ENCODE results near the gene NRIP2. TPM values are rescaled to one million over a fixed set of nuclear protein-coding genes. Genes with fewer than 3 reads are reported as not detected.
A peak's percentile ranks its signal among the peaks of the same experiment; 100 is the strongest.
"Not testable (repeated sequence)": the region's sequence is repeated elsewhere in the genome, so short reads cannot be mapped to it uniquely, and the experiment has no call there.

NRIP2 gene
- total RNA-seq, 1 experiment from 2014 or later, result 0.15 TPM

- Histone ChIP-seq H2BK20ac (ENCODE audit: low read depth, low read length, poor library complexity, severe bottlenecking) (no peak overlapping the region), H3K4me2 (ENCODE audit: insufficient read depth, insufficient read length, low read length) (peak overlapping the region; percentile 79)
- H3K4me1 Mint-ChIP-seq, result peaks cover 22 to 25% of the 10 kb centered on the region in 2 experiments
Observed at GRCh38 chr12:2876431-2877046, 41.7 kb upstream of the NRIP2 start.

DNA sequence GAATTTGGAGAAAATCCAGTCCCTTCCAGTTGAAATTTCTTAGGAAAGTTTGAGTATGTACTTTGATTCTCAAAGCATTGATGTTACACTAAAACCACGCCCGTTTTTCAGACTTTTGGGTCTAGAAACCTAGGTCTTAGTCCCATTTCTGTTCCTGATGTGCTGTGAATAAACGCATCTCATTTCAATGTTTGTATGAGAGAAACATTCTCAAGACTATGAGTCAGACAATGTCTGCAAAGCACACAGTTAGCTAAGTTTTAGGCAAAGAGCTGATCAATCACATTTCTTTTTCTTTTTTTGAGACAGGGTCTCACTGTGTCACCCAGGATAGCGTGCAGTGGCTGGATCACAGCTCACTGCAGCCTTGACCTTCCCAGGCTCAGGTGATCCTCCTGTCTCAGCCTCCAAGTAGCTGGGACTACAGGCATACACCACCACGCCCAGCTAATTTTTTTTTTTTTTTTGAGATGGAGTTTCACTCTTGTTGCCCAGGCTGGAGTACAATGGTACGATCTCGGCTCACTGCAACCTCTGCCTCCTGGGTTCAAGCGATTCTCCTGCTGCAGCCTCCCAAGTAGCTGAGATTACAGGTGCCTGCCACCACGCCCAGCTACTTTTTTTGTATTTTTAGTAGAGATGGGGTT, 34.3 kb upstream of the NRIP2 start:
- H4K5ac ChIP-seq (ENCODE audit: insufficient read length, low read depth, low read length); H2BK20ac ChIP-seq (ENCODE audit: low read depth, low read length, poor library complexity, severe bottlenecking); H3K23me2 ChIP-seq (ENCODE audit: insufficient read length, low read depth, low read length, poor library complexity, severe bottlenecking); H3K4me2 ChIP-seq (ENCODE audit: insufficient read depth, insufficient read length, low read length); H3K9me3 Mint-ChIP-seq; H2BK5ac ChIP-seq (ENCODE audit: insufficient read length, low read length); H3K27me3 ChIP-seq (ENCODE audit: insufficient read depth, low read length); H2AFZ ChIP-seq (ENCODE audit: low read length); H3K27ac Mint-ChIP-seq; DNase-seq; H3K4ac ChIP-seq (ENCODE audit: low read depth, low read length); H4K8ac ChIP-seq (replicated peaks; ENCODE audit: insufficient read length, low read depth, low read length); H2BK12ac ChIP-seq (ENCODE audit: insufficient read length, low read depth, low read length); H3K23ac ChIP-seq (ENCODE audit: insufficient read length, low read depth, low read length); H3K4me1 Mint-ChIP-seq; H3K79me2 ChIP-seq (ENCODE audit: insufficient read depth, low read length); H3K56ac ChIP-seq (ENCODE audit: insufficient read length, low read depth, low read length); H2AK5ac ChIP-seq (ENCODE audit: insufficient read length, low read length); H3K27ac ChIP-seq (ENCODE audit: insufficient read length, low read depth, low read length); H3K9ac ChIP-seq (ENCODE audit: extremely low read depth, insufficient read length, low read length); H3K79me1 ChIP-seq (ENCODE audit: insufficient read depth, low read depth, low read length, poor library complexity, severe bottlenecking); H3K27me3 Mint-ChIP-seq (ENCODE audit: low read depth); H3K14ac ChIP-seq (ENCODE audit: insufficient read depth, low read length); H3K9me3 ChIP-seq (ENCODE audit: control insufficient read depth, low read depth, low read length); H2BK15ac ChIP-seq (ENCODE audit: low read depth, low read length); H3T11ph ChIP-seq (ENCODE audit: low read length); H3K4me1 ChIP-seq (ENCODE audit: insufficient read depth, low read length); H4K91ac ChIP-seq (ENCODE audit: insufficient read length, low read depth, low read length); H3K18ac ChIP-seq (ENCODE audit: insufficient read length, low read depth, low read length); H3K4me3 Mint-ChIP-seq; H2BK120ac ChIP-seq (ENCODE audit: low read depth, low read length, poor library complexity, severe bottlenecking); H4K20me1 ChIP-seq (ENCODE audit: control insufficient read depth, insufficient read depth, insufficient read length): not testable (repeated sequence)
- H3K36me3 Mint-ChIP-seq (ENCODE audit: insufficient read depth in 1 of 3, low read depth in 3 of 3), result peaks cover 49 to 84% (median 68%) of the 10 kb centered on the region in 3 experiments; a peak in 6 of 7 replicates
- no CpG with 5 or more reads among the region's 9 CpGs for WGBS (ENCODE audit: extremely low coverage, insufficient read length, low lambda C conversion rate)

More at GRCh38 chr12:2876431-2877046, 41.7 kb upstream of the NRIP2 start:
- H3K79me2 ChIP-seq (ENCODE audit: insufficient read depth, low read length), result peaks cover 7% of the 10 kb centered on the region; the same call in 1 of the 2 replicates
- H3K36me3 Mint-ChIP-seq (ENCODE audit: insufficient read depth in 1 of 3, low read depth in 3 of 3), result peaks cover 30 to 43% (median 32%) of the 10 kb centered on the region in 3 experiments
- no peaks in the 10 kb centered on the region for H3K9me3 ChIP-seq (ENCODE audit: control insufficient read depth, low read depth, low read length)
- H3K14ac ChIP-seq (ENCODE audit: insufficient read depth, low read length), result peak overlapping the region; percentile 36
- no peak overlapping the region for H2AK5ac ChIP-seq (ENCODE audit: insufficient read length, low read length)
- no peaks in the 10 kb centered on the region for H4K20me1 ChIP-seq (ENCODE audit: control insufficient read depth, insufficient read depth, insufficient read length)
- TF ChIP-seq CTCF (conservative IDR thresholded peaks at IDR 0.05), result no peak
- no peaks in the 10 kb centered on the region for H3K79me1 ChIP-seq (ENCODE audit: insufficient read depth, low read depth, low read length, poor library complexity, severe bottlenecking)
- no peaks in the 10 kb centered on the region for H3K4me1 ChIP-seq (ENCODE audit: insufficient read depth, low read length)
- H3K23ac ChIP-seq (ENCODE audit: insufficient read length, low read depth, low read length), result no peak overlapping the region
- no peak overlapping the region for H4K5ac ChIP-seq (ENCODE audit: insufficient read length, low read depth, low read length)
- no peak overlapping the region for H3T11ph ChIP-seq (ENCODE audit: low read length)
- 0 out of 5 replicates have a peak, but pooled peaks cover 0 to 2% of the 10 kb centered on the region in 2 experiments for H3K9me3 Mint-ChIP-seq
- no peak overlapping the region for H2AFZ ChIP-seq (ENCODE audit: low read length)
- H4K91ac ChIP-seq (ENCODE audit: insufficient read length, low read depth, low read length), result no peak overlapping the region
- no peak overlapping the region for H3K18ac ChIP-seq (ENCODE audit: insufficient read length, low read depth, low read length)
- no peak overlapping the region for H2BK5ac ChIP-seq (ENCODE audit: insufficient read length, low read length)
- no peak overlapping the region for H3K4ac ChIP-seq (ENCODE audit: low read depth, low read length)
- peak overlapping the region; percentile 22 to 91 (median 89) for H3K27ac Mint-ChIP-seq
- H3K9ac ChIP-seq (ENCODE audit: extremely low read depth, insufficient read length, low read length), result peak overlapping the region; percentile 54
- no peak overlapping the region for H2BK120ac ChIP-seq (ENCODE audit: low read depth, low read length, poor library complexity, severe bottlenecking)
- no peak overlapping the region for H2BK15ac ChIP-seq (ENCODE audit: low read depth, low read length)
- no peak overlapping the region for H4K8ac ChIP-seq (replicated peaks; ENCODE audit: insufficient read length, low read depth, low read length)
- WGBS (ENCODE audit: extremely low coverage, insufficient read length, low lambda C conversion rate), result no CpG with 5 or more reads among the region's 38 CpGs
- H3K27me3 ChIP-seq (ENCODE audit: insufficient read depth, low read length), result no peaks in the 10 kb centered on the region
- DNase-seq, result no peak
- H2BK12ac ChIP-seq (ENCODE audit: insufficient read length, low read depth, low read length), result no peak overlapping the region
- H3K23me2 ChIP-seq (ENCODE audit: insufficient read length, low read depth, low read length, poor library complexity, severe bottlenecking), result peaks cover 14% of the 10 kb centered on the region
- H3K27me3 Mint-ChIP-seq (ENCODE audit: low read depth), result no peaks in the 10 kb centered on the region
- H3K4me3 Mint-ChIP-seq, result peak overlapping the region; percentile 78 to 94
- no peak overlapping the region for H3K27ac ChIP-seq (ENCODE audit: insufficient read length, low read depth, low read length)
- H3K56ac ChIP-seq (ENCODE audit: insufficient read length, low read depth, low read length), result no peak overlapping the region

Data from H9 (cell line).